ENCODE measurements around the gene STARD8.

GRCh38 chrX:68665502-68665901 is 18.0 kb downstream of the STARD8 start:
- TF ChIP-seq TP53 (CRISPR knock-in tag; IDR thresholded peaks at IDR 0.05) (no peak), NR3C1 (IDR thresholded peaks at IDR 0.05) (no peak), FOSL2 (IDR thresholded peaks at IDR 0.05) (no peak), FOSL2 (CRISPR knock-in tag; IDR thresholded peaks at IDR 0.05) (no peak)

Data from A549 (cell line).